H9 (cell line): ENCODE data around the gene C18orf54. TPM values are rescaled to one million over a fixed set of nuclear protein-coding genes. Genes with fewer than 3 reads are reported as not detected.

ENCODE experiments used
- DNase-seq: peaks from one replicate; pipeline ENCODE4 v3.0.0-alpha.2; 2017
- H2AFZ ChIP-seq: one replicate; pipeline ENCODE4 v1.6.1; 2013; ENCODE audit warnings: mild to moderate bottlenecking, low read length, control low read depth, moderate library complexity
- H2AK5ac ChIP-seq: 2 replicates; pipeline ENCODE4 v1.6.1; 2013; ENCODE audit warnings: low read length, control low read depth, mixed read lengths; ENCODE audit not compliant: insufficient read length
- H2BK120ac ChIP-seq: one replicate; pipeline ENCODE4 v1.6.1; 2013; ENCODE audit warnings: low read depth, mild to moderate bottlenecking, low read length, control low read depth, inconsistent platforms; ENCODE audit not compliant: poor library complexity, severe bottlenecking
- H2BK12ac ChIP-seq: 2 replicates; pipeline ENCODE4 v1.6.1; 2013; ENCODE audit warnings: low read length, control low read depth, mixed read lengths, low read depth; ENCODE audit not compliant: insufficient read length
- H2BK15ac ChIP-seq: 2 replicates; pipeline ENCODE4 v1.6.1; 2013; ENCODE audit warnings: low read depth, low read length, control low read depth
- H2BK20ac ChIP-seq: one replicate; pipeline ENCODE4 v1.6.1; 2013; ENCODE audit warnings: low read depth, mild to moderate bottlenecking, low read length, control low read depth, inconsistent platforms; ENCODE audit not compliant: poor library complexity, severe bottlenecking
- H2BK5ac ChIP-seq: 2 replicates; pipeline ENCODE4 v1.6.1; 2013; ENCODE audit warnings: low read length, control low read depth, mixed read lengths; ENCODE audit not compliant: insufficient read length
- H3K14ac ChIP-seq: 2 replicates; pipeline ENCODE4 v1.6.1; 2013; ENCODE audit warnings: low read length, control low read depth; ENCODE audit not compliant: insufficient read depth
- H3K18ac ChIP-seq: 2 replicates; pipeline ENCODE4 v1.6.1; 2013; ENCODE audit warnings: low read depth, mild to moderate bottlenecking, mixed read lengths, low read length, control low read depth; ENCODE audit not compliant: insufficient read length
- H3K23ac ChIP-seq: 2 replicates; pipeline ENCODE4 v1.6.1; 2013; ENCODE audit warnings: low read length, control low read depth, mixed read lengths, low read depth; ENCODE audit not compliant: insufficient read length
- H3K23me2 ChIP-seq: 2 replicates; pipeline ENCODE4 v1.6.1; 2013; ENCODE audit warnings: low read depth, mild to moderate bottlenecking, mixed read lengths, low read length, control low read depth; ENCODE audit not compliant: insufficient read length, poor library complexity, severe bottlenecking
- H3K27ac ChIP-seq: 2 replicates; pipeline ENCODE4 v1.5.1; 2013; ENCODE audit warnings: low read length, control low read depth, mixed read lengths, low read depth; ENCODE audit not compliant: insufficient read length
- H3K27me3 ChIP-seq: 2 replicates; pipeline ENCODE4 v1.6.1; 2013; ENCODE audit warnings: low read length, control low read depth, inconsistent platforms; ENCODE audit not compliant: insufficient read depth
- H3K4ac ChIP-seq: 2 replicates; pipeline ENCODE4 v1.6.1; 2013; ENCODE audit warnings: low read depth, mild to moderate bottlenecking, control low read depth, inconsistent platforms, low read length, moderate library complexity
- H3K4me1 ChIP-seq: 2 replicates; pipeline ENCODE4 v1.6.1; 2013; ENCODE audit warnings: low read length, control low read depth, inconsistent platforms; ENCODE audit not compliant: insufficient read depth
- H3K4me2 ChIP-seq: 2 replicates; pipeline ENCODE4 v1.6.1; 2013; ENCODE audit warnings: low read length, control low read depth, mixed read lengths; ENCODE audit not compliant: insufficient read length, insufficient read depth
- H3K56ac ChIP-seq: 2 replicates; pipeline ENCODE4 v1.6.1; 2013; ENCODE audit warnings: low read depth, mild to moderate bottlenecking, mixed read lengths, low read length, control low read depth; ENCODE audit not compliant: insufficient read length
- H3K79me1 ChIP-seq: 2 replicates; pipeline ENCODE4 v1.6.1; 2013; ENCODE audit warnings: low read depth, mild to moderate bottlenecking, moderate library complexity, low read length, control low read depth, inconsistent platforms; ENCODE audit not compliant: insufficient read depth, poor library complexity, severe bottlenecking
- H3K79me2 ChIP-seq: 2 replicates; pipeline ENCODE4 v1.6.1; 2013; ENCODE audit warnings: low read length, control low read depth, inconsistent platforms; ENCODE audit not compliant: insufficient read depth
- H3K9ac ChIP-seq: 2 replicates; pipeline ENCODE4 v1.6.1; 2013; ENCODE audit warnings: low read length, control low read depth, mixed read lengths; ENCODE audit not compliant: insufficient read length; ENCODE audit errors: extremely low read depth
- H3K9me3 ChIP-seq: one replicate; pipeline ENCODE4 v1.6.1; 2013; ENCODE audit warnings: low read depth, low read length, inconsistent platforms; ENCODE audit not compliant: control insufficient read depth
- H3T11ph ChIP-seq: one replicate; pipeline ENCODE4 v1.6.1; 2013; ENCODE audit warnings: mild to moderate bottlenecking, low read length, control low read depth, inconsistent platforms
- H4K20me1 ChIP-seq: one replicate; pipeline ENCODE4 v1.6.1; 2013; ENCODE audit not compliant: control insufficient read depth, insufficient read length, insufficient read depth
- H4K5ac ChIP-seq: 2 replicates; pipeline ENCODE4 v1.6.1; 2013; ENCODE audit warnings: low read depth, mild to moderate bottlenecking, mixed read lengths, low read length, control low read depth; ENCODE audit not compliant: insufficient read length
- H4K8ac ChIP-seq: replicated peaks from 2 replicates; pipeline ENCODE4 v1.6.1; 2013; ENCODE audit warnings: low read length, control low read depth, mixed read lengths, low read depth; ENCODE audit not compliant: insufficient read length
- H4K91ac ChIP-seq: 2 replicates; pipeline ENCODE4 v1.6.1; 2013; ENCODE audit warnings: low read depth, mild to moderate bottlenecking, moderate library complexity, mixed read lengths, low read length, control low read depth; ENCODE audit not compliant: insufficient read length
- H3K27ac Mint-ChIP-seq, 3 experiments: 2 replicates in 2 of 3; 3 replicates in 1 of 3; pipeline ENCODE4 v1.8.0; 2020 to 2021; ENCODE audit warnings: mixed read lengths in 3 of 3, mild to moderate bottlenecking in 1 of 3, moderate library complexity in 1 of 3
- H3K27me3 Mint-ChIP-seq: 2 replicates; pipeline ENCODE4 v1.8.0; 2021; ENCODE audit warnings: low read depth, mild to moderate bottlenecking, moderate library complexity, mixed read lengths
- H3K36me3 Mint-ChIP-seq, 3 experiments: 2 replicates in 2 of 3; 3 replicates in 1 of 3; pipeline ENCODE4 v1.8.0; 2020 to 2021; ENCODE audit warnings: low read depth in 3 of 3, mixed read lengths in 3 of 3; ENCODE audit not compliant: insufficient read depth in 1 of 3
- H3K4me1 Mint-ChIP-seq, 2 experiments: 2 replicates each; pipeline ENCODE4 v1.8.0; 2020; ENCODE audit warnings: mixed read lengths in 2 of 2
- H3K4me3 Mint-ChIP-seq, 2 experiments: 2 replicates in 1 of 2; 3 replicates in 1 of 2; pipeline ENCODE4 v1.8.0; 2020 to 2021; ENCODE audit warnings: mild to moderate bottlenecking in 2 of 2, mixed read lengths in 2 of 2, moderate library complexity in 1 of 2
- H3K9me3 Mint-ChIP-seq, 2 experiments: 2 replicates in 1 of 2; 3 replicates in 1 of 2; pipeline ENCODE4 v1.8.0; 2020; ENCODE audit warnings: mild to moderate bottlenecking in 2 of 2, mixed read lengths in 2 of 2, moderate library complexity in 1 of 2
- CTCF ChIP-seq: fragments of 200-600 bp; sonication (generic); conservative IDR thresholded peaks from 3 replicates; pipeline ENCODE4 v1.8.0; 2021; ENCODE audit warnings: antibody characterized with exemption, mild to moderate bottlenecking
- WGBS: extraction: QIAGEN DNeasy Blood & Tissue Kit; methylation state at CpG from one replicate; pipeline ENCODE4 v1.1.7; 2013; ENCODE audit warnings: missing lambda C conversion rate, low lambda C conversion rate, mixed read lengths; ENCODE audit not compliant: insufficient read length; ENCODE audit errors: extremely low coverage; 5-methylcytosine and 5-hydroxymethylcytosine counted together
- total RNA-seq: library from RNA; stranded (reverse); gene quantifications from 2 replicates; pipeline ENCODE4 v1.2.1, GENCODE V29; 2021

Gene C18orf54
- total RNA-seq, 1 experiment from 2014 or later = 21.6 TPM

- H4K8ac ChIP-seq = no peak overlapping the region
Observed at GRCh38 chr18:54382733-54383252, 25.1 kb downstream of the C18orf54 start.

More at GRCh38 chr18:54382733-54383252, 25.1 kb downstream of the C18orf54 start:
- no peak overlapping the region for H4K91ac ChIP-seq
- Mint-ChIP-seq H3K4me3 (no peak overlapping the region), H3K36me3 (peaks cover 5 to 30% (median 22%) of the 10 kb centered on the region in 3 experiments), H3K27ac (no peak overlapping the region), H3K4me1 (peaks cover 45 to 46% of the 10 kb centered on the region in 2 experiments), H3K9me3 (peaks cover 4 to 6% of the 10 kb centered on the region in 2 experiments), H3K27me3 (no peaks in the 10 kb centered on the region)
- H4K5ac ChIP-seq = no peak overlapping the region
- no peaks in the 10 kb centered on the region for H4K20me1 ChIP-seq
- H3K27ac ChIP-seq = no peak overlapping the region
- H2AK5ac ChIP-seq = no peak overlapping the region
- H3K4ac ChIP-seq = no peak overlapping the region
- H3K18ac ChIP-seq = no peak overlapping the region
- H3K56ac ChIP-seq = no peak overlapping the region
- H3K79me1 ChIP-seq = no peaks in the 10 kb centered on the region
- no peak for TF ChIP-seq CTCF
- H2BK12ac ChIP-seq = no peak overlapping the region
- H3K23ac ChIP-seq = no peak overlapping the region
- H3K4me1 ChIP-seq = peaks cover 6% of the 10 kb centered on the region
- no peak overlapping the region for H2AFZ ChIP-seq
- no peak overlapping the region for H2BK20ac ChIP-seq
- no peaks in the 10 kb centered on the region for H3K27me3 ChIP-seq
- no peak overlapping the region for H3T11ph ChIP-seq
- no peak overlapping the region for H2BK120ac ChIP-seq
- H3K79me2 ChIP-seq = no peaks in the 10 kb centered on the region
- H2BK15ac ChIP-seq = no peak overlapping the region
- no peak overlapping the region for H2BK5ac ChIP-seq
- H3K14ac ChIP-seq = no peak overlapping the region
- no peak overlapping the region for H3K4me2 ChIP-seq
- WGBS = no CpG with 5 or more reads among the region's 8 CpGs
- H3K9me3 ChIP-seq = no peaks in the 10 kb centered on the region
- H3K9ac ChIP-seq = no peak overlapping the region
- H3K23me2 ChIP-seq = no peaks in the 10 kb centered on the region
- DNase-seq = no peak
